ENCODE measurements around the gene MYO1C.

Gene MYO1C

DNA sequence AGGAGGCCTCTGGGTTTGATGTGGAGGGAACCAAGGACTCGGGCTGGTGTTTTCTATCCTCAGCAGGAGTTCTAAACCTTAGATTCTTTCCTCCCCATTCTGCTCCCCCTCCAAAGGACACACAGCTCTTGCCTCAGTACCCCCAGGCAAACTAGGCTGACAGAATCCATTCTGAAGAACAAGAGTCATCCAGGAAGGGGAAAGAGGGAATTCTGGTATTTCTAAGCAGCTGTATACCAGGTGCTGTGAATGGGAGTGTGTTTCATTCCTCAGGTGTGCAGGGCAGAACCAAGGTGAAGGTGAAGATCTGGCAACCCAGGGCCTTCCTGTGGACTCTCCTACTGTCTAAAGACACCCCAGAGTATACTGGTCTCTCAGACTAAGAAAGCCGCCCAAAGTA lies 19.9 kb upstream of the MYO1C start:
- TF ChIP-seq CTCF (IDR thresholded peaks at IDR 0.05): no peak

DNA sequence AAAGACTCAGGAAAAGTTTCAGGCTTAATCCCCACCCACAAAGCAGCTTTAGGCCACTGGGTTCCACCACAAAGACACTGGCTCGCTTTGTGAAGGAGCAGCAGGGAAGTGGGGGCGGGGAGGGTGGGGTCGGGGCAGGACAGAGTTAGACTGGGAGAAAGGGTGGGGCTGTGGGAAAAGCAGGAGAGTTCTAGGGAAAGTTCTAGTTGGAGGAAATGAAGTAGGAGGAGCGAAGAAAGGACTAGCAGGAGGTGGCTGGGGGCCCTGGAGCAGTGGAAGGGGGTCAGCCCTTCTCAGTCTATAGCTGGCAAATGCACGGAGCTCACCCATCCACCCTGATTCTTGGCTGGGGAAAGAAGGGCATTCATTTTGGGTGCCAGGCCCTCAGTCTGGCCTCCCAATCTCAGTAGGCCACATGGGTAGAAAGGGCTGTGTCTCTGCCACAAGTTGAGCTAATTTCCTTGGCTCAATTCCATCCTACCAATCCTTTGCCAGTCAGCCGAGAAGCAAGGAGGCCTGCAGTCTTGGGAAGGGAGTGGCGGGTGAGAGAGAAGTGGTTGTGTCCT lies 19.4 kb upstream of the MYO1C start:
- TF ChIP-seq CTCF (IDR thresholded peaks at IDR 0.05): no peak

GRCh38 chr17:1511290-1511689 lies 18.8 kb upstream of the MYO1C start:
- no peak for TF ChIP-seq CTCF (IDR thresholded peaks at IDR 0.05)

GRCh38 chr17:1509290-1509881 lies 16.9 kb upstream of the MYO1C start:
- TF ChIP-seq CTCF (IDR thresholded peaks at IDR 0.05): no peak

DNA sequence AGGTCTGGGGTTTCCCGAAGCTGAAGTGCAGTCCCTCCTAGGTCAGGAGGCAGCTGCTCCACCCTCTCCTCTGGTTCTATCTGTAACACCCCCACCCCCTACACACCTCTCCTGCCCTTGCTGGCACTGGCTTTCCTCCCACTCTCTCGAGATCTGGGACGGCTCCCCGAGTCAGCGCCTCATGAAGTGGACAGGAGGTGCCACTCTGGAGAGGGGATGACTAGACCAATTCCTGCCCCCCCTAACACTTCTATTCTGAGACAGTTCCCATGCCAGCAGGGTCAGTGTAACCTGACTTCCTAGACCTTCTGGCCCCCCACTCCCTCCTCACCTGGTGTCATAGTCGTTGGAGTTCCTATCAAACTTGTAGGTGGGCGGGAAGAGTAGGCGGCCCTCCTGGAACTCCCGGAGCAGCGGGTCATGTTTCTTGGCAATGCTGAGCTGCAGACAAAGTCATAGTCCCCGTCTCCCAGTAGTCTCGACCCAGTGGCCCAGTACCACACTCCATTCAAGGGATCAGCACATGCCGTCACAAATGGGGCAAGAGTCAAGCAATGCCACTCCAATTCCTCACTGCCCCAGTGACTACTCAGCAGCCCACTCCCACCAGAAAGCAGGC lies 14.3 kb upstream of the MYO1C start:
- no peak for TF ChIP-seq CTCF (IDR thresholded peaks at IDR 0.05)

DNA sequence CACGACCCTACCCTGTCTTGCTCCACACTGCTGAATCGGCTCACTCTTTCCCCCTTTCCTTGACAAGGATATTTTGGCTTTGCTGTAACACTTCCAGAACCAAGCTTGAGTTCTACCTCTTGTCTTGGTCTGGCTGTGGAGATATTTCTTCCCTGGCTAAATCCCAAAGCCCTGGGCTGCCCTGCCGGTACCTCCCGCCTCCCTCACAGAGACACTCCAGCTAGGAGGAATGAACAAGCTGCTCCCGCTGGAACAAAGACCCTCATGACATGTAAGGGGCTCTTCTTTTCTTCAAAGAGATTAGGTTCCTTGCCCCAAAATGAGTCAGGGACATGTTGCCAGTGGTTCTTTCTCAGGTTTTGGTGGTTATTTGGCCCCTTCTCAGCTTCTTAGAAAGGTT lies 13.1 kb upstream of the MYO1C start:
- TF ChIP-seq CTCF (IDR thresholded peaks at IDR 0.05): no peak

DNA sequence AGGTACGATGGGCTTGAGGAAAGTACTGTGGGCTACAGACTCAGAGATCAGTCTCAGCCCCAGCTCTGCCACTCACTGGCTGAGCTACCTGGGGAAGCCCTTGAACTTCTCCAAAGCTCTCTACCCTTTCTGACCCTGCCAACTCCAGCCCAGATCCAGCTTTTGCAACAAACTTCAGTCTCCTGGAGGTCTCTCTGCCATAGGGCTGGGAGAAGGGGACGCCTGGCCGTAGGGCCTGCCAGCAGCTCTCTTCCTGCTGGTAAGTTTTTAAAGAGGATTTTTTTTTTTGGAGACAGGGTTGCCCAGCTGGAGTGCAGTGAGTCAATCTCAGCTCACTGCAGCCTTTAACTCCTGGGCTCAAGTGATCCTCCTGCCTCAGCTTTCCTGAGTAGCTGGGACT lies 12.4 kb upstream of the MYO1C start:
- TF ChIP-seq CTCF (IDR thresholded peaks at IDR 0.05): no peak

Measured in LNCAP (cell line).